ENCODE data around the gene AADAT.

AADAT gene

DNA sequence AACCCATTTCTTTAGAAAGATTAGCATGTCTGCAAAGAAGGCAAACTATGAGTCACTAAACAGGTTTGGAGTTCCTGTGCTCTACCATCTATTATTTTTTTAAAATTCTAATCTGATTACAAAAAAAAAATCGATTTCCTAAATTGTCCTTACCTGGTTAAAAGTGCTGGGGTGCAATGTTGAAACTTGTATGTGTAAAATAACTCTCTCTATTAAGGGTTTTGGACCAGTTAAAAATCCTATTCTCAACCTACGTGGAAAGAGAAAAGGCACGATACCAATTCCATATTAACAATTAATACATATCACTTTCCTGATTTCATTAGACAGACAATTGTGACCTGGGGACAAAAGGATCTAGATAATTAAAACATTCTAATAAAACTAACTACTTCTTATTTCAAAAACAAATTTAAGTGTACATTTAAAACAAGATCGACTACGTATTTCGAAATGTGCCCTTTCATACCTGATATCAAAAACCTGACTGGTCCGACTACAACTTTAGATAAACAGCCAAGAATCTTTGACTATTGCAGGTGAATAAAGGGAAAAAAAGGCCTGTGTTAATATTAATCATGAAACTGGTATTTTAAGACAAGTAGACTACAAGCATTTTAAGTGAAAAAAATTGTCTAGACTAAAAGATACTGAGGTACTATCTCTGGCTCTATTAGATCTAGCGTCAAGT is 21.2 kb downstream of the AADAT start:
- H3K4me3 ChIP-seq (ENCODE audit: low read depth, low read length) = no peak overlapping the region
- TF ChIP-seq, protein P1, sequence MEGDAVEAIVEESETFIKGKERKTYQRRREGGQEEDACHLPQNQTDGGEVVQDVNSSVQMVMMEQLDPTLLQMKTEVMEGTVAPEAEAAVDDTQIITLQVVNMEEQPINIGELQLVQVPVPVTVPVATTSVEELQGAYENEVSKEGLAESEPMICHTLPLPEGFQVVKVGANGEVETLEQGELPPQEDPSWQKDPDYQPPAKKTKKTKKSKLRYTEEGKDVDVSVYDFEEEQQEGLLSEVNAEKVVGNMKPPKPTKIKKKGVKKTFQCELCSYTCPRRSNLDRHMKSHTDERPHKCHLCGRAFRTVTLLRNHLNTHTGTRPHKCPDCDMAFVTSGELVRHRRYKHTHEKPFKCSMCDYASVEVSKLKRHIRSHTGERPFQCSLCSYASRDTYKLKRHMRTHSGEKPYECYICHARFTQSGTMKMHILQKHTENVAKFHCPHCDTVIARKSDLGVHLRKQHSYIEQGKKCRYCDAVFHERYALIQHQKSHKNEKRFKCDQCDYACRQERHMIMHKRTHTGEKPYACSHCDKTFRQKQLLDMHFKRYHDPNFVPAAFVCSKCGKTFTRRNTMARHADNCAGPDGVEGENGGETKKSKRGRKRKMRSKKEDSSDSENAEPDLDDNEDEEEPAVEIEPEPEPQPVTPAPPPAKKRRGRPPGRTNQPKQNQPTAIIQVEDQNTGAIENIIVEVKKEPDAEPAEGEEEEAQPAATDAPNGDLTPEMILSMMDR (IDR thresholded peaks at IDR 0.05; ENCODE audit: low read depth, low read length) = no peak

DNA sequence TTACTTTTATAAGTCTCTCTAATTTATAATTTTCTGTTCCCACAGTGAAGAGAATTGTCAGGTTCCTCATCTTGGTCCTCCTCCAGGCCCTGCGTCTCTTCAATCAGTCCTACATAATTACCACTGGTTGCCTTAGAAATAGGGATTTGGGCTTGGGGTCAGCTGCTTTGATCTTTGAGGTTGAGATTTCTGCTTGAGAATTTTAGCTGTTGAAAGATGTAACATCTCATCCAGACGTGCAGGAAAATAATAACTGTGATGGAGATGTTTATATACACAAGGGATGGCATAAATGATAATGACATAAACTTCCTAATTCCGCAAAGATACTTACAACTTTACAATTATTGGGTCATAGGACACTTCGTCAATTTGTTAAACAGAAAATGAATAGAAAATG is 30.3 kb downstream of the AADAT start:
- no peak overlapping the region for H3K4me3 ChIP-seq (ENCODE audit: low read depth, low read length)
- TF ChIP-seq, protein P1 (IDR thresholded peaks at IDR 0.05; ENCODE audit: low read depth, low read length) = no peak

DNA sequence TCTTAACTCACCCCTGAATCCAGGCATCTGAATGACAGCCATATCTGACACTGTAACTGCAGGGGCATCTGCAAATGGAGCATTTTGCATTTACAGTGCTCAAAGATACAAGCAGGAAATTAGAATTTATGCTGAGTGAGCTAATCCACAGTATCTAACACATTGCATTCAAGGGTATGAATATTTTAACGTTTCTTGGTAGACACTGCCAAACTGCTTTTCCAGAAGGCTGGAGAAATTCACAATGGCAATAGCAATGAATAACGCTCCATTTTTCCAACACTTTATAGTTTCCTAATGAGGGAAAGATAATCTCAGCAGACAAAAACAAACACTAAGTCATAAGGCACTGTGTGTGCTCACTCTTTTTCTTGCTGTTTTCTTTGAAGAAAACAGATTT is 30.9 kb downstream of the AADAT start:
- TF ChIP-seq, protein P1 (IDR thresholded peaks at IDR 0.05; ENCODE audit: low read depth, low read length) = no peak
- H3K4me3 ChIP-seq (ENCODE audit: low read depth, low read length) = no peak overlapping the region

DNA sequence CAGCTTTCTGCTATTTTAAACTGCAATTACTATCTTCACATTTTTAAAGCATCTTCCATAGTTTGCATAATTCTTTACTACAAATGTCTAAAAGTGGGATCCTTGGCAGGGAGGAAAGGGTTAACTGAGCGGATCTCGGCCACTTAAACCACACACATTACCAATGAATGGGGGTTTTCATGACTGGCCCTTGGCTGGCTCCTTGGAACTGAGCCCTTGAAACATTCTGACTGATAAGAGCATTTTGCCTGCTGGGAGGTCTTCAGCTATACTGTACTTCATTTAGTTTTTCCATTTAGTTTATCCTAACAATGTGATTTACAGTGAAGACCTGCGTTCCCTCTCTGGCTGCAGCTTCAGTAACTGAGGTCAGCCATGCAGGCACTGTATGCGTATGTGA is 31.9 kb downstream of the AADAT start:
- TF ChIP-seq, protein P1 (IDR thresholded peaks at IDR 0.05; ENCODE audit: low read depth, low read length) = no peak
- no peak overlapping the region for H3K4me3 ChIP-seq (ENCODE audit: low read depth, low read length)

DNA sequence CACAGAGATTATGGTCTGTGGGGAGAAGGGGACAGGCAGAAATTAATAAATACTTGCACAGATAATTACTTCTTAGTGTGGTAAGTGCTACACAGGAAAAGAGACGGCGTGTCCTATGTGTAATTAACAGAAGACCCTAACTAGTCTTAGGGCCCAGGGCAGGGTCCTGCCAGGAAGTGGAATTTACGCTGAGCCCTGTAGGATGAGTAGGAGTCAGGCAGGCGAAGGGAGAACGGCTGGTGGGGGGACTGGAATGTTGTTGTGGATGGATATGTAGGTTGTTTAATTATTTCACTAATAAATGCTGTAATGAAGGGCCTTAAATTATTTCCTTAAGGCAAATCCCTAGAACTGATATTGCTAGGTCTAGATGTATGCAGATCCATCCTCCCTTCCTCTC is 36.8 kb downstream of the AADAT start:
- TF ChIP-seq, protein P1 (IDR thresholded peaks at IDR 0.05; ENCODE audit: low read depth, low read length) = no peak
- H3K4me3 ChIP-seq (ENCODE audit: low read depth, low read length) = no peak overlapping the region

DNA sequence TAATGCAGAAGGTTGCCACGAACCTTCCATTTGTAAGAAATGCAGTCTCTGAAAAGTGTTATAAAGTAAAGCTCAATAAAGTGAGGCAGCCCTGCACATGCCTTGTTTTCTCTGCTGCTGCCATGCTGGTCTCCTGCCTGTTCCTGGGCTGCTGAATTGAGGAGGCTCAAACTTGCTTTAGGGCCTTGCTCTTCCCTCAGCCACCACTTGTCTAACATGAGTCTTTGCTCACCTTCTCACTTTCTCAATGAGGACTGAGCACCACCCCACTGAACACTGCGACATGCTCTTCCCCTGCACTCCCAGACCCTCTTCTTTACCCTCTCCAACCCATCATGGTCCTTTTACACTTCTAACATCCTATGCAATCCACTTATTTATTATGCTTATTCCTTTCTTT is 38.4 kb downstream of the AADAT start:
- no peak overlapping the region for H3K4me3 ChIP-seq (ENCODE audit: low read depth, low read length)
- TF ChIP-seq, protein P1 (IDR thresholded peaks at IDR 0.05; ENCODE audit: low read depth, low read length) = no peak

DNA sequence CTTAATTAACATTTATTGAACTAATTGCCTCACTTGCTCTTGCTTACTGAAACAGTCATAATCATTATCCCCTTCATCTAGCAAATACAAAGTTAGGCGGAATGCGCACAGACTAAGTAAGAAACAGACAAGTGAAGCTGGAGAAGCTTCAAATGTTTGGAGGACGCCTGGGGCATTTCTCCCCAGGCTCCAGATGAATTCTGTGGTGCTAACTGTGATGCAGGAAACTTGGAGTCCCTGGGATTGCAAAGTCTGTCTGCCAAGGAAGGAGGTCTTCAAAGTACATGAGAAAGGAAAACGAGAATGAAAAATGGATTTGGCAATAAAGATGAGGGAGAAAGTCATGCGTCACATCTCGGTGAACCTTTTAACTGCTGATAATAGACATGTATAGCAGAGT is 40.0 kb downstream of the AADAT start:
- TF ChIP-seq, protein P1 (IDR thresholded peaks at IDR 0.05; ENCODE audit: low read depth, low read length) = no peak
- H3K4me3 ChIP-seq (ENCODE audit: low read depth, low read length) = no peak overlapping the region

All from WI38 (cell line).